OCI-LY7 (cell line): ENCODE measurements around the gene ANO10. TPM values are rescaled to one million over a fixed set of nuclear protein-coding genes. Genes with fewer than 3 reads are reported as not detected.
"Not testable (repeated sequence)": the region's sequence is repeated elsewhere in the genome, so short reads cannot be mapped to it uniquely, and the experiment has no call there.

Experiments
- BruUV-seq: library from RNA; stranded (reverse); fragments of 400-500 nt; replicated peaks from 2 replicates; lab custom pipeline; 2021; lab: Mats Ljungman, UMichigan
- CTCF ChIA-PET: fragments of 300-600 bp; sonication (Branson Sonifier 250); formaldehyde crosslinking; loops from one replicate; lab custom pipeline; 2022; ENCODE audit warnings: antibody characterized with exemption; ENCODE audit not compliant: unreplicated experiment; lab: Charles Lee
- POLR2A ChIA-PET: fragments of 300-600 bp; sonication (Branson Sonifier 250); formaldehyde crosslinking; loops from one replicate; lab custom pipeline; 2022; ENCODE audit warnings: antibody characterized with exemption; lab: Charles Lee
- DNase-seq: peaks from one replicate; pipeline ENCODE4 v3.0.0-alpha.2; 2015; ENCODE audit warnings: low spot score
- H2AFZ ChIP-seq: fragments of 200-600 bp; sonication (generic), shearing (Covaris generic); 2 replicates; pipeline ENCODE4 v1.6.1; 2014; ENCODE audit warnings: mild to moderate bottlenecking, antibody characterized with exemption, low read length, moderate library complexity
- H3K27ac ChIP-seq: fragments of 200-600 bp; sonication (generic); 2 replicates; pipeline ENCODE4 v1.5.1; 2014; ENCODE audit warnings: mixed run types, low read depth, mild to moderate bottlenecking, moderate library complexity, low read length, inconsistent platforms; ENCODE audit not compliant: poor library complexity, severe bottlenecking
- H3K36me3 ChIP-seq: fragments of 200-600 bp; sonication (generic); 2 replicates; pipeline ENCODE4 v1.6.1; 2014; ENCODE audit warnings: mild to moderate bottlenecking, antibody characterized with exemption, low read length, moderate library complexity, mixed read lengths; ENCODE audit not compliant: insufficient read depth
- H3K4me1 ChIP-seq: fragments of 200-600 bp; sonication (generic); 2 replicates; pipeline ENCODE4 v1.5.1; 2014; ENCODE audit warnings: mild to moderate bottlenecking, low read length; ENCODE audit not compliant: insufficient read depth, poor library complexity, severe bottlenecking
- H3K4me2 ChIP-seq: fragments of 200-600 bp; sonication (generic); 2 replicates; pipeline ENCODE4 v1.6.1; 2014; ENCODE audit warnings: mild to moderate bottlenecking, low read length
- H3K4me3 ChIP-seq: fragments of 200-600 bp; sonication (generic); 2 replicates; pipeline ENCODE4 v1.5.1; 2014; ENCODE audit warnings: mild to moderate bottlenecking, low read depth, low read length; ENCODE audit not compliant: poor library complexity, severe bottlenecking
- H3K79me2 ChIP-seq: fragments of 200-600 bp; sonication (generic); 2 replicates; pipeline ENCODE4 v1.6.1; 2016; ENCODE audit warnings: low read depth, mild to moderate bottlenecking, low read length, moderate library complexity, mixed read lengths; ENCODE audit not compliant: insufficient read depth
- H3K9me2 ChIP-seq: fragments of 200-600 bp; sonication (generic); 2 replicates; pipeline ENCODE4 v1.6.1; 2016; ENCODE audit warnings: mild to moderate bottlenecking, low read length, mixed read lengths; ENCODE audit not compliant: insufficient read depth
- H3K9me3 ChIP-seq: fragments of 200-600 bp; sonication (generic); 2 replicates; pipeline ENCODE4 v1.6.1; 2014; ENCODE audit warnings: mild to moderate bottlenecking, mixed run types, low read length, mixed read lengths
- H4K20me1 ChIP-seq: fragments of 200-600 bp; sonication (generic); 2 replicates; pipeline ENCODE4 v1.6.1; 2014; ENCODE audit warnings: mild to moderate bottlenecking, antibody characterized with exemption, low read length, moderate library complexity, mixed read lengths; ENCODE audit not compliant: insufficient read depth
- CTCF ChIP-seq: fragments of 200-600 bp; sonication (generic); conservative IDR thresholded peaks from 2 replicates; pipeline ENCODE4 v1.5.1; 2014; ENCODE audit warnings: mild to moderate bottlenecking, antibody characterized with exemption, low read length, moderate library complexity, mixed read lengths
- EZH2phosphoT487 ChIP-seq: fragments of 200-600 bp; sonication (generic); IDR thresholded peaks from 2 replicates; pipeline ENCODE4 v1.6.1; 2018; ENCODE audit warnings: low read depth, borderline replicate concordance, mild to moderate bottlenecking, mixed run types, antibody characterized with exemption, low read length, moderate library complexity, mixed read lengths
- intact Hi-C: fragments of 100-400 bp; cut with micrococcal nuclease; formaldehyde crosslinking; loops from one replicate; pipeline ENCODE4 v1.10.0; 2022; ENCODE audit not compliant: unreplicated experiment
- total RNA-seq, 2 experiments: library from RNA; depleted of rRNA in 1 of 2; stranded (reverse); fragments of >200 nt in 1 of 2; shearing (Covaris generic) in 1 of 2; gene quantifications; 2 replicates each; pipeline ENCODE4 v1.2.3, GENCODE V29; 2014 to 2022

Gene ANO10
- total RNA-seq, 2 experiments from 2014 or later, result 2.2 to 5.8 TPM

DNA sequence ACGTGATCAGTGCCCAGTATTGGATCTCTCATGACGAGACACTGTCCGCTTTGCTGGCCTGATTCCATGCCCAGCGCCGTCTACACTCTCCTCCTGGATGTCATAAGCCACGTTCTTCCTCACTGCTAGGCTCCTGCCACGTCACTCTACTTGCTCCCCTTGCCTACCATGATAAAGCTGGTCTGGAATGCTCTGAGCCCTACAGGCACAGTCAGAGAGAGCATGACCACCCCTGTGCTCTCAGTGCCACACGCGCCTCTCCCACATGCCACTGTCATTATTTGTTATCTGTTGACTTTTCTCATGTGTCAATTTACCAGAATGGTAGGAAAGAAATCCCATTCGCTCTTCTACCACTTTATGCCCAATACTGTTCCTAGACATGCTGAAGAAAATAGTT, 148.6 kb downstream of the ANO10 start:
- TF ChIP-seq EZH2phosphoT487, result no peak
- no peak for TF ChIP-seq CTCF
- Histone ChIP-seq H4K20me1 (no peaks in the 10 kb centered on the region), H3K9me2 (no peaks in the 10 kb centered on the region), H3K4me3 (no peak overlapping the region), H3K4me2 (no peak overlapping the region), H3K9me3 (no peaks in the 10 kb centered on the region), H2AFZ (no peak overlapping the region), H3K4me1 (no peaks in the 10 kb centered on the region), H3K36me3 (no peaks in the 10 kb centered on the region), H3K79me2 (no peaks in the 10 kb centered on the region), H3K27ac (no peak overlapping the region)
- POLR2A ChIA-PET, result no interaction called here
- CTCF ChIA-PET, result no interaction called here
- BruUV-seq, result no TSS peak
- intact Hi-C loops, result no loop called here
- DNase-seq, result no peak

DNA sequence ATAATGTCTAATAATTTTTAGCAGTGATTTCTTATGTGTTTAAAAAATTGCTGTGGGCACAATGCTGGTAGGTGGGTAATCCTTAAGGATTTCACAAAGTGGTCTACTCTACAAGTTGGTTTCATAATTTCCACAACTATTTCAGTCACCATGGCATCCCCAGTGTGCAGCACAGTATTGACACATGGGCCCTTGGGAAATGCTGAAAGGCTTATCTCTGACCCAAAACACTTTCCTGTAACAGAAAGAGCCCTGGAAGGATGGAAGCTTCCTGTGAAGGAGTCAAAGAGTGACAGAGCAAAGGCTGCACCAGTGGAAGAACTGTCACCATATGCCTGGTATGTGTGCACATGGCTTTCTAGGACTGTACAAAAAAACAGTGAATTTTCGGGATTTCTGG, 153.7 kb downstream of the ANO10 start:
- ChIA-PET POLR2A (no interaction called here), CTCF (no interaction called here)
- Histone ChIP-seq H3K4me1 (no peaks in the 10 kb centered on the region), H3K27ac (no peak overlapping the region), H3K4me3 (no peak overlapping the region), H3K79me2 (no peaks in the 10 kb centered on the region), H3K4me2 (no peak overlapping the region), H2AFZ (no peak overlapping the region), H4K20me1 (no peaks in the 10 kb centered on the region), H3K36me3 (no peaks in the 10 kb centered on the region), H3K9me2 (no peaks in the 10 kb centered on the region), H3K9me3 (no peaks in the 10 kb centered on the region)
- intact Hi-C loops, result no loop called here
- BruUV-seq, result no TSS peak
- TF ChIP-seq CTCF (no peak), EZH2phosphoT487 (no peak)
- DNase-seq, result no peak

- no peaks in the 10 kb centered on the region for H3K36me3 ChIP-seq
- H4K20me1 ChIP-seq, result no peaks in the 10 kb centered on the region
- TF ChIP-seq EZH2phosphoT487 (no peak), CTCF (no peak)
- H3K9me3 ChIP-seq, result no peaks in the 10 kb centered on the region
- POLR2A ChIA-PET, result no interaction called here
- no peak overlapping the region for H3K27ac ChIP-seq
- CTCF ChIA-PET, result no interaction called here
- H3K4me2 ChIP-seq, result no peak overlapping the region
- H3K79me2 ChIP-seq, result no peaks in the 10 kb centered on the region
- intact Hi-C loops, result no loop called here
- H2AFZ ChIP-seq, result no peak overlapping the region
- BruUV-seq, result no TSS peak
- DNase-seq, result no peak
- H3K4me1 ChIP-seq, result no peaks in the 10 kb centered on the region
- H3K4me3 ChIP-seq, result no peak overlapping the region
- H3K9me2 ChIP-seq, result no peaks in the 10 kb centered on the region
These were observed 156.7 kb downstream of the ANO10 start for GRCh38 chr3:43465109-43465508.

DNA sequence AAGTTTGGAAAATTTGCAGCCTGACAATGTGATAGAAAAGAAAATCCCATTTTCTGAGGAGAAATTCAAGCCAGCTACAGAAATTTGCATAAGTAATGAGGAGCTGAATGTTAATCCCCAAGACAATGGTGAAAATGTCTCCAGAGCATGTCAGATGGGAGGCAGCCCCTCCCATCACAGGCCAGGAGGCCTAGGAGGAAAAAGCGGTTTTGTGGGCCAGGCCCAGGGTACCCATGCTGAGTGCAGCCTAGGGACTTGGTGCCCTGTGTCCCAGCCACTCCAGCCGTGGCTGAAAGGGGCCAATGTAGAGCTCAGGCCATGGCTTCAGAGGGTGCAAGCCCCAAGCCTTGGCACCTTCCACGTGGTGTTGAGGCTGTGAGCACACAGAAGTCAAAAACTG, 159.2 kb downstream of the ANO10 start:
- CTCF ChIA-PET, DNase-seq, POLR2A ChIA-PET: not testable (repeated sequence)

More for the DNA sequence above, 159.2 kb downstream of the ANO10 start:
- intact Hi-C loops, H3K4me2 ChIP-seq, H3K27ac ChIP-seq, H3K36me3 ChIP-seq, H2AFZ ChIP-seq, H3K4me3 ChIP-seq, H4K20me1 ChIP-seq, H3K9me2 ChIP-seq, H3K4me1 ChIP-seq, H3K79me2 ChIP-seq, H3K9me3 ChIP-seq, BruUV-seq: not testable (repeated sequence)
